ENCODE measurements around the gene DGKH. TPM values are rescaled to one million over a fixed set of nuclear protein-coding genes. Genes with fewer than 3 reads are reported as not detected.

Gene DGKH
- total RNA-seq, 1 donor from 2014 or later, result 12.1 TPM

DNA sequence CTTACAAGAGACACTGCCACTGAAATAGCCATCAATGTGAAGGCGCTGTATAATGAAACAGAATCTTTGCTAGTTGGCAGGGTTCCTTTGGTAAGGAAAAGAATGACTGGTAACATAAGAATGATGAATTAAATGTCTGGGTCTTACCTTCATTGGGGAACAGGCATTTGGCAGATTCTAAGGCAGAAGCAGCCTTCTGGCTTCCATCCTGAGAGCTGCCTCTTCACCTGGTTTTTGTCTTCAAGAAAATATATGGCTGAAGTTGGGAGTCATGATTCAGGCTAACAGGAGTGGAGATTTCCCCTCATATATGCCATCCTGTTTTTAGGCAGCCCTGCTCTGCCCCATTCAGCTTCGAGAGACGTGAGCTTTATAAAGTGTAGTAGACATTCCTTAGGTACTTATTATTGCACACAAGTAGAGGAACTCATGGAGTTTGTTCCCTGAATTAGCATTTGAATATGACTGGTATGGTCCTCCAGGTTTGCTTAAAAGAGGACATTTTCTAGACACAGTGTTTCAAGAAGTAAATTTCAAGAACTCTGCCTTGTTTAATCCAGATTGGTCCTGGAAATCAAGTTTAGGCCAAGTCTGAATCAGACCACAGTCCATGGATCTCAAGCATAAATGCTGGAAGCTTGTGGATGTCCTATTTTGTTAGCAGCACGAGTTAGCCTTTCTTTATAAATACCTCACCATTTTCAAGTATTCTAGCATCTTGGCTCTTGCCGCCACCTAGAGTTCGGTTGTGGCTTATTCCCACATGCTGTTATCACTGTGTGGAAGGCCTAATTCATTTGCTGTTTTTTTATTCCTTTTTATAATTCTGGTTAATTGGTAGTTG is 167.4 kb downstream of the DGKH start:
- Histone ChIP-seq H3F3A (ENCODE audit: low read depth) (no peaks in the 10 kb centered on the region), H3K4me2 (no peak overlapping the region), H3K9me3 (ENCODE audit: low read depth) (no peaks in the 10 kb centered on the region), H3K9ac (no peak overlapping the region), H3K36me3 (no peaks in the 10 kb centered on the region), H3K27me3 (no peaks in the 10 kb centered on the region), H3K4me1 (peaks cover 6% of the 10 kb centered on the region), H3K4me3 (no peak overlapping the region), H3K79me2 (ENCODE audit: low read depth) (no peaks in the 10 kb centered on the region), H4K20me1 (ENCODE audit: low read depth) (no peaks in the 10 kb centered on the region), H3K27ac (no peak overlapping the region), H2AFZ (replicated peaks) (peak overlapping the region; percentile 84)
- Mint-ChIP-seq H3K9me3 (no peaks in the 10 kb centered on the region), H3K4me1 (peaks cover 8% of the 10 kb centered on the region), H3K27me3 (ENCODE audit: insufficient read depth, low read depth) (peaks cover 4% of the 10 kb centered on the region), H3K27ac (no peak overlapping the region), H3K4me3 (no peak overlapping the region), H3K36me3 (peaks cover 11% of the 10 kb centered on the region)
- peak; percentile 58 for DNase-seq (ENCODE audit: low spot score)
- TF ChIP-seq EZH2phosphoT487 (IDR thresholded peaks at IDR 0.05), result no peak
- TF ChIP-seq, protein P1, sequence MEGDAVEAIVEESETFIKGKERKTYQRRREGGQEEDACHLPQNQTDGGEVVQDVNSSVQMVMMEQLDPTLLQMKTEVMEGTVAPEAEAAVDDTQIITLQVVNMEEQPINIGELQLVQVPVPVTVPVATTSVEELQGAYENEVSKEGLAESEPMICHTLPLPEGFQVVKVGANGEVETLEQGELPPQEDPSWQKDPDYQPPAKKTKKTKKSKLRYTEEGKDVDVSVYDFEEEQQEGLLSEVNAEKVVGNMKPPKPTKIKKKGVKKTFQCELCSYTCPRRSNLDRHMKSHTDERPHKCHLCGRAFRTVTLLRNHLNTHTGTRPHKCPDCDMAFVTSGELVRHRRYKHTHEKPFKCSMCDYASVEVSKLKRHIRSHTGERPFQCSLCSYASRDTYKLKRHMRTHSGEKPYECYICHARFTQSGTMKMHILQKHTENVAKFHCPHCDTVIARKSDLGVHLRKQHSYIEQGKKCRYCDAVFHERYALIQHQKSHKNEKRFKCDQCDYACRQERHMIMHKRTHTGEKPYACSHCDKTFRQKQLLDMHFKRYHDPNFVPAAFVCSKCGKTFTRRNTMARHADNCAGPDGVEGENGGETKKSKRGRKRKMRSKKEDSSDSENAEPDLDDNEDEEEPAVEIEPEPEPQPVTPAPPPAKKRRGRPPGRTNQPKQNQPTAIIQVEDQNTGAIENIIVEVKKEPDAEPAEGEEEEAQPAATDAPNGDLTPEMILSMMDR (IDR thresholded peaks at IDR 0.05), result peak; percentile 69

DNA sequence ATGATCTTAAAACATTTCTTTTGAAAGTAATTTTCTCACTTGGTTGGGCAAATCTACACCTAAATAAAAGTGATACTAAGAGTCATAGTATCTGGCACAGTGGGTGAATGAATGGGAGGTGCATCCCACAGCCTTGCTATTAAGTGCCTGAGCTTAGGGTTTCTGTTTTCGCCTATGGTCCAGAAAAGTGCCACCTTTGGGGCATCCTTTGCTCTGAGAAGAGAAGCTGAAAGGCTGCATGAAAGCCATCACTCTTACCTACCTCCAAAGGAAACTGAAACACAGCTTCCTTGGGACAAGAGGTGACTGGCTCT is 167.9 kb downstream of the DGKH start:
- Histone ChIP-seq H3K4me2 (no peak overlapping the region), H3K36me3 (no peaks in the 10 kb centered on the region), H2AFZ (replicated peaks) (no peak overlapping the region), H3F3A (ENCODE audit: low read depth) (no peaks in the 10 kb centered on the region), H3K79me2 (ENCODE audit: low read depth) (no peaks in the 10 kb centered on the region), H3K9me3 (ENCODE audit: low read depth) (no peaks in the 10 kb centered on the region), H3K4me3 (no peak overlapping the region), H4K20me1 (ENCODE audit: low read depth) (no peaks in the 10 kb centered on the region), H3K27me3 (no peaks in the 10 kb centered on the region), H3K4me1 (peaks cover 6% of the 10 kb centered on the region), H3K9ac (no peak overlapping the region), H3K27ac (no peak overlapping the region)
- TF ChIP-seq EZH2phosphoT487 (IDR thresholded peaks at IDR 0.05) (no peak), EZH2 (IDR thresholded peaks at IDR 0.05) (no peak)
- TF ChIP-seq, protein P1 (IDR thresholded peaks at IDR 0.05), result no peak
- no peak for DNase-seq (ENCODE audit: low spot score)
- Mint-ChIP-seq H3K36me3 (peaks cover 6% of the 10 kb centered on the region), H3K27ac (no peak overlapping the region), H3K4me1 (peaks cover 8% of the 10 kb centered on the region), H3K9me3 (no peaks in the 10 kb centered on the region), H3K4me3 (no peak overlapping the region), H3K27me3 (ENCODE audit: insufficient read depth, low read depth) (peaks cover 4% of the 10 kb centered on the region)

DNA sequence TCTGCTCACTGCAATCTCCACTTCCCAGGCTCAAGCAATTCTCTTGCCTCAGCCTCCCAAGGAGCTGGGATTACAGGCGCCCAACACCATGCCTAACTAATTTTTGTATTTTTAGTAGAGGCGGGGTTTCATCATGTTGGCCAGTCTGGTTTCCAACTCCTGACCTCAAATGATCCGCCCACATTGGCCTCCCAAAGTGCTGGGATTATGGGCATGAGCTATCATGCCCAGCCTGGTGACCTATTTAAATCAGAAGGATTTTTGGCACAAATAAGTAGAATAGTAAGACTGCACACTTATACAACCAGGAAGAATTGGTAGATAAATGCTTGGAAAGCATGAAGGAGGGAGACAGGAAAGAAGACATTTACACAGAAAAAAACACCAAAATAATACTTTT is 170.1 kb downstream of the DGKH start:
- H3K9ac ChIP-seq, result no peak overlapping the region
- no peak overlapping the region for H2AFZ ChIP-seq (replicated peaks)
- no peaks in the 10 kb centered on the region for H4K20me1 ChIP-seq (ENCODE audit: low read depth)
- H3K36me3 ChIP-seq, result no peaks in the 10 kb centered on the region
- TF ChIP-seq EZH2phosphoT487 (IDR thresholded peaks at IDR 0.05) (no peak), EZH2 (IDR thresholded peaks at IDR 0.05) (no peak)
- TF ChIP-seq, protein P1 (IDR thresholded peaks at IDR 0.05), result no peak
- no peak overlapping the region for H3K4me2 ChIP-seq
- no peak overlapping the region for H3K4me3 Mint-ChIP-seq
- no peak overlapping the region for H3K4me3 ChIP-seq
- no peaks in the 10 kb centered on the region for H3K27me3 ChIP-seq
- no peak overlapping the region for H3K27ac Mint-ChIP-seq
- peaks cover 6% of the 10 kb centered on the region for H3K4me1 ChIP-seq
- H3K27me3 Mint-ChIP-seq (ENCODE audit: insufficient read depth, low read depth), result no peaks in the 10 kb centered on the region
- no peak overlapping the region for H3K27ac ChIP-seq
- no peaks in the 10 kb centered on the region for H3K36me3 Mint-ChIP-seq
- H3F3A ChIP-seq (ENCODE audit: low read depth), result no peaks in the 10 kb centered on the region
- no peak for DNase-seq (ENCODE audit: low spot score)
- H3K9me3 ChIP-seq (ENCODE audit: low read depth), result no peaks in the 10 kb centered on the region
- peaks cover 8% of the 10 kb centered on the region for H3K4me1 Mint-ChIP-seq
- H3K9me3 Mint-ChIP-seq, result no peaks in the 10 kb centered on the region
- H3K79me2 ChIP-seq (ENCODE audit: low read depth), result no peaks in the 10 kb centered on the region
